ENCODE measurements around the gene POU4F1. TPM values are rescaled to one million over a fixed set of nuclear protein-coding genes. Genes with fewer than 3 reads are reported as not detected.

Gene POU4F1
- total RNA-seq, 1 donor from 2014 or later: 1.6 TPM

DNA sequence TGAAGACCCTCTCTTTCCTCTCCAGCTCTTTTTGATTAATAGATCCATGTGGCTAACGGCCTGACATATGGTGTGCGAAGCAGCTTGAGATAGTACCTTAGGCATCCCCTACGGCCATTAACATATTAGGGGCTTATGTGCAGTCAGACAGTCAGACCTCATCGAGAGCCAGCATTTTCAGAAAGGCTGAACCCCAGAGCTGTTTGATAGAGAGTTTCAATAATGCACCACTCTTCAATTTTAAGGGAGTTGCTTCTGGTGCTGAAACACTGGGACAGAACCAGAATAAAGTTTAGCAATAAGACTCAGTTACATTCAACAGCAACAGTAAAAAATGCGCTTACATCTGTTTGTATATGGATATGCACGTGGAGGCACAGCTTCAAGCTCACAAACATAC lies 10.8 kb downstream of the POU4F1 start:
- TF ChIP-seq EZH2 (IDR thresholded peaks at IDR 0.05): no peak
- TF ChIP-seq EZH2phosphoT487 (IDR thresholded peaks at IDR 0.05): no peak
- TF ChIP-seq CTCF (IDR thresholded peaks at IDR 0.05): no peak
- Histone ChIP-seq H3K4me1 (peaks cover 21% of the 10 kb centered on the region), H3K4me2 (no peak overlapping the region), H3K27me3 (peaks cover 100% of the 10 kb centered on the region), H2AFZ (replicated peaks) (no peak overlapping the region), H4K20me1 (ENCODE audit: low read depth) (peaks cover 60% of the 10 kb centered on the region), H3K36me3 (no peaks in the 10 kb centered on the region), H3K27ac (no peak overlapping the region), H3K9ac (no peak overlapping the region), H3F3A (ENCODE audit: low read depth) (peaks cover 35% of the 10 kb centered on the region), H3K4me3 (no peak overlapping the region), H3K9me3 (ENCODE audit: low read depth) (no peaks in the 10 kb centered on the region), H3K79me2 (ENCODE audit: low read depth) (no peaks in the 10 kb centered on the region)
- Mint-ChIP-seq H3K4me1 (peaks cover 21% of the 10 kb centered on the region), H3K4me3 (no peak overlapping the region), H3K9me3 (peaks cover 5% of the 10 kb centered on the region), H3K36me3 (no peaks in the 10 kb centered on the region), H3K27ac (no peak overlapping the region), H3K27me3 (ENCODE audit: insufficient read depth, low read depth) (peaks cover 78% of the 10 kb centered on the region)
- peak; percentile 37 for DNase-seq (ENCODE audit: low spot score)

DNA sequence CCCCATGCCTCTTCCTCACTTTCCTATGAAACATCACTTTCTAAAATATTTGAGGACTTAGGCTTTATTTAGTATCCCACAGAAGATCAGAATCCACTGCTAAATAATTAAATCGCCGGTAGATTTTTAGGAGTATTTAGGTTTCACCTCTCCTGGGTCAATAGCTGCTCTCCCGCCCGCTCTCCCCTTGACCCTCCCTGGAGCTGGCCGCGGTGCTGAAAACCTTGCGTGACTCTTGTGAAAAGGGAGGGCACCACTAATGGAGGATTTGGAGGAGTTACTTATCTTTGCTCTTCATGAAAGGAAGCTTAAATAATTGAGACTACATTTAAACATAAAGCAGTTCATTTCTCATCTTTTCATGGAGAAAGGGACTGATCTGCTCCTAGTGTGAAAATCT lies 14.1 kb downstream of the POU4F1 start:
- no peak overlapping the region for H3K27ac Mint-ChIP-seq
- H3K36me3 Mint-ChIP-seq: no peaks in the 10 kb centered on the region

GRCh38 chr13:78587395-78587794 lies 16.0 kb downstream of the POU4F1 start:
- TF ChIP-seq CTCF (IDR thresholded peaks at IDR 0.05) (no peak), EZH2 (IDR thresholded peaks at IDR 0.05) (peak; percentile 56)
- H3K27me3 ChIP-seq: peaks cover 100% of the 10 kb centered on the region
- H2AFZ ChIP-seq (replicated peaks): no peak overlapping the region
- no peaks in the 10 kb centered on the region for H3K9me3 ChIP-seq (ENCODE audit: low read depth)
- no peaks in the 10 kb centered on the region for H3K36me3 ChIP-seq
- no peaks in the 10 kb centered on the region for H3K4me1 ChIP-seq
- Mint-ChIP-seq H3K4me1 (peaks cover 10% of the 10 kb centered on the region), H3K27ac (no peak overlapping the region), H3K36me3 (no peaks in the 10 kb centered on the region), H3K4me3 (peak overlapping the region; percentile 10), H3K9me3 (peaks cover 7% of the 10 kb centered on the region), H3K27me3 (ENCODE audit: insufficient read depth, low read depth) (peaks cover 56% of the 10 kb centered on the region)
- peak; percentile 24 for DNase-seq (ENCODE audit: low spot score)
- H3K4me2 ChIP-seq: no peak overlapping the region
- H3K9ac ChIP-seq: no peak overlapping the region
- H3K27ac ChIP-seq: no peak overlapping the region
- no peaks in the 10 kb centered on the region for H3K79me2 ChIP-seq (ENCODE audit: low read depth)
- H3K4me3 ChIP-seq: no peak overlapping the region
- H3F3A ChIP-seq (ENCODE audit: low read depth): peaks cover 4% of the 10 kb centered on the region
- H4K20me1 ChIP-seq (ENCODE audit: low read depth): peaks cover 15% of the 10 kb centered on the region

More for the DNA sequence above, 14.1 kb downstream of the POU4F1 start:
- no peak overlapping the region for H3K4me2 ChIP-seq
- peaks cover 100% of the 10 kb centered on the region for H3K27me3 ChIP-seq
- H3K27ac ChIP-seq: no peak overlapping the region
- Mint-ChIP-seq H3K9me3 (peaks cover 7% of the 10 kb centered on the region), H3K4me1 (peaks cover 13% of the 10 kb centered on the region), H3K27me3 (ENCODE audit: insufficient read depth, low read depth) (peaks cover 68% of the 10 kb centered on the region), H3K4me3 (no peak overlapping the region)
- peak; percentile 90 for DNase-seq (ENCODE audit: low spot score)
- H3K9ac ChIP-seq: no peak overlapping the region
- H3K4me1 ChIP-seq: peaks cover 3% of the 10 kb centered on the region
- H3K9me3 ChIP-seq (ENCODE audit: low read depth): no peaks in the 10 kb centered on the region
- TF ChIP-seq EZH2phosphoT487 (IDR thresholded peaks at IDR 0.05) (no peak), CTCF (IDR thresholded peaks at IDR 0.05) (no peak), EZH2 (IDR thresholded peaks at IDR 0.05) (peak; percentile 43)
- no peaks in the 10 kb centered on the region for H3K36me3 ChIP-seq
- H3K4me3 ChIP-seq: no peak overlapping the region
- peaks cover 32% of the 10 kb centered on the region for H4K20me1 ChIP-seq (ENCODE audit: low read depth)
- H3K79me2 ChIP-seq (ENCODE audit: low read depth): no peaks in the 10 kb centered on the region
- no peak overlapping the region for H2AFZ ChIP-seq (replicated peaks)
- peaks cover 11% of the 10 kb centered on the region for H3F3A ChIP-seq (ENCODE audit: low read depth)
